IgD-negative memory B cell (primary cell): Measurements from ENCODE around the gene PCGF6. TPM values are rescaled to one million over a fixed set of nuclear protein-coding genes. Genes with fewer than 3 reads are reported as not detected.
"Not testable (repeated sequence)": the region's sequence is repeated elsewhere in the genome, so short reads cannot be mapped to it uniquely, and the experiment has no call there.

Experiments
- H3K27ac Mint-ChIP-seq, 3 donors: one replicate each; pipeline ENCODE4 v1.8.0; 2020 to 2022; ENCODE audit warnings: mild to moderate bottlenecking in 3 of 3, mixed read lengths in 3 of 3, moderate library complexity in 1 of 3
- H3K27me3 Mint-ChIP-seq: one replicate; pipeline ENCODE4 v1.8.0; 2021; ENCODE audit warnings: mixed read lengths
- H3K36me3 Mint-ChIP-seq: one replicate; pipeline ENCODE4 v1.8.0; 2020; ENCODE audit warnings: mild to moderate bottlenecking, mixed read lengths
- H3K4me1 Mint-ChIP-seq, 3 donors: one replicate each; pipeline ENCODE4 v1.8.0; 2020 to 2022; ENCODE audit warnings: mixed read lengths in 3 of 3, mild to moderate bottlenecking in 1 of 3
- H3K4me3 Mint-ChIP-seq, 4 donors: one replicate each; pipeline ENCODE4 v1.8.0; 2020 to 2022; ENCODE audit warnings: mild to moderate bottlenecking in 4 of 4, mixed read lengths in 4 of 4, moderate library complexity in 3 of 4
- H3K9me3 Mint-ChIP-seq, 3 donors: one replicate each; pipeline ENCODE4 v1.8.0; 2020 to 2021; ENCODE audit warnings: mixed read lengths in 3 of 3, mild to moderate bottlenecking in 1 of 3
- polyA plus RNA-seq: library from polyadenylated mRNA; unstranded; fragments of 300-500 nt; fragmentation: Illumina TruSeq; gene quantifications from one replicate; pipeline ENCODE4 v1.2.3, GENCODE V29; 2021

PCGF6 gene
- polyA plus RNA-seq, 1 donor from 2014 or later: 9.1 TPM

DNA sequence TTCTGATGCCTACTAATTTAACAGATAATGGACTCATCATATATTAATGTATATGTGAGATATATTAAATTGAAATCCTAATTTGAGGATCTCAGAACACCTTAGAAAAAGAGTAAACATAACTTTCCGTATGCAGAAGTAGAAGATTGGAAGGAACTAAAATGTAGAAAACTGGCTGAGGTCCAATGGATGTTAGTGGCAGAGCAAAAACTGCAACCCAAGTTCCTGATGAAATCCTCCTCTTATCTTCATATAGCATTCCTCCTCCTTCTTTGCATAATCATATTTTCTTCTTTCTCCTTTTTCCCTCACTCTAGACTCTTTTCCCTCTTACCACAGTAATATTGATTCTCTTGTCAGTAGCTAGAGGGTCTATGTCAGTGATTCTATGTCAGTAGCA is 68.0 kb downstream of the PCGF6 start:
- H3K27me3 Mint-ChIP-seq: peaks cover 46% of the 10 kb centered on the region
- H3K4me3 Mint-ChIP-seq: no peak overlapping the region
- peaks cover 0 to 6% (median 2%) of the 10 kb centered on the region in 3 donors for H3K9me3 Mint-ChIP-seq
- H3K4me1 Mint-ChIP-seq: peaks cover 0 to 3% (median 0%) of the 10 kb centered on the region in 3 donors
- H3K36me3 Mint-ChIP-seq: peaks cover 2% of the 10 kb centered on the region
- no peak overlapping the region for H3K27ac Mint-ChIP-seq

GRCh38 chr10:103281753-103282152 is 69.2 kb downstream of the PCGF6 start:
- peaks cover 2% of the 10 kb centered on the region for H3K36me3 Mint-ChIP-seq
- peaks cover 0 to 4% (median 2%) of the 10 kb centered on the region in 3 donors for H3K9me3 Mint-ChIP-seq
- no peak overlapping the region for H3K27ac Mint-ChIP-seq
- peaks cover 47% of the 10 kb centered on the region for H3K27me3 Mint-ChIP-seq
- no peak overlapping the region for H3K4me3 Mint-ChIP-seq
- H3K4me1 Mint-ChIP-seq: peaks cover 0 to 3% (median 2%) of the 10 kb centered on the region in 3 donors

- H3K27me3 Mint-ChIP-seq: peaks cover 57% of the 10 kb centered on the region
- H3K27ac Mint-ChIP-seq: no peak overlapping the region
- H3K36me3 Mint-ChIP-seq: peaks cover 2% of the 10 kb centered on the region
- H3K9me3 Mint-ChIP-seq: peaks cover 0 to 7% (median 2%) of the 10 kb centered on the region in 3 donors
- no peak overlapping the region for H3K4me3 Mint-ChIP-seq
- H3K4me1 Mint-ChIP-seq: peaks cover 0 to 4% (median 3%) of the 10 kb centered on the region in 3 donors
Observed at GRCh38 chr10:103280506-103280905, 70.4 kb downstream of the PCGF6 start.

GRCh38 chr10:103280031-103280430 is 70.9 kb downstream of the PCGF6 start:
- H3K27me3 Mint-ChIP-seq: peaks cover 59% of the 10 kb centered on the region
- peaks cover 2% of the 10 kb centered on the region for H3K36me3 Mint-ChIP-seq
- no peak overlapping the region for H3K27ac Mint-ChIP-seq
- H3K4me1 Mint-ChIP-seq: peaks cover 0 to 6% (median 3%) of the 10 kb centered on the region in 3 donors
- peaks cover 0 to 7% (median 2%) of the 10 kb centered on the region in 3 donors for H3K9me3 Mint-ChIP-seq
- no peak overlapping the region for H3K4me3 Mint-ChIP-seq

GRCh38 chr10:103278862-103279298 is 72.1 kb downstream of the PCGF6 start:
- Mint-ChIP-seq H3K36me3 (peaks cover 2% of the 10 kb centered on the region), H3K27ac (peak overlapping the region in 1 of 3 donors; percentile 50), H3K9me3 (peaks cover 0 to 5% (median 2%) of the 10 kb centered on the region in 3 donors), H3K4me1 (peaks cover 0 to 6% (median 3%) of the 10 kb centered on the region in 3 donors), H3K27me3 (peaks cover 56% of the 10 kb centered on the region), H3K4me3 (peak overlapping the region in 1 of 4 donors; percentile 54)

- Mint-ChIP-seq H3K27ac (no peak overlapping the region), H3K27me3 (peaks cover 56% of the 10 kb centered on the region), H3K4me3 (no peak overlapping the region), H3K36me3 (peaks cover 2% of the 10 kb centered on the region), H3K4me1 (peaks cover 0 to 6% (median 3%) of the 10 kb centered on the region in 3 donors), H3K9me3 (peaks cover 0 to 5% (median 2%) of the 10 kb centered on the region in 3 donors)
Observed at GRCh38 chr10:103278537-103278823, 72.5 kb downstream of the PCGF6 start.

DNA sequence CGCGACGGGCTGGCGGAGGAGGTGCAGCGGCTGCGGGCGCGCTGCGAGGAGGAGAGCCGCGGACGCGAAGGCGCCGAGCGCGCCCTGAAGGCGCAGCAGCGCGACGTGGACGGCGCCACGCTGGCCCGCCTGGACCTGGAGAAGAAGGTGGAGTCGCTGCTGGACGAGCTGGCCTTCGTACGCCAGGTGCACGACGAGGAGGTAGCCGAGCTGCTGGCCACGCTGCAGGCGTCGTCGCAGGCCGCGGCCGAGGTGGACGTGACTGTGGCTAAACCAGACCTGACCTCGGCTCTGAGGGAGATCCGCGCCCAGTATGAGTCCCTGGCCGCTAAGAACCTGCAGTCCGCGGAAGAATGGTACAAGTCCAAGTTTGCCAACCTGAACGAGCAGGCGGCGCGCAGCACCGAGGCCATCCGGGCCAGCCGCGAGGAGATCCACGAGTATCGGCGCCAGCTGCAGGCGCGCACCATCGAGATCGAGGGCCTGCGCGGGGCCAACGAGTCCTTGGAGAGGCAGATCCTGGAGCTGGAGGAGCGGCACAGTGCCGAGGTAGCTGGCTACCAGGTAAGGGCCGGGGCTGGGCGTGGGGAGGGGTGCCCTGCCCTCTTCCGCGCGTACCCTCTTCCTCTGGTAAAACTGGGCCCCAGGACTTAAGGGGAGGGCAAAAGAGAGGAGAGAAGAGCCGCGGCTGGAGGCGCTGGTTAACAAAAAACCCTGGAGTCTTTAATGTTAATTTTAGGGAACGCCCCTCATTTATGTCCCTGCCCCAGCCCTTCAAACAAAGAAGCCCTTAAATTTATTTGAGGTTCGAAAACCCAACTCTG is 73.0 kb downstream of the PCGF6 start:
- Mint-ChIP-seq H3K27me3 (peaks cover 55% of the 10 kb centered on the region), H3K4me1 (peaks cover 0 to 6% (median 3%) of the 10 kb centered on the region in 3 donors), H3K27ac (no peak overlapping the region), H3K36me3 (peaks cover 2% of the 10 kb centered on the region), H3K4me3 (no peak overlapping the region), H3K9me3 (peaks cover 0 to 5% (median 2%) of the 10 kb centered on the region in 3 donors)

GRCh38 chr10:103276896-103277712 is 73.8 kb downstream of the PCGF6 start, which contains the start of gene INA:
Gene INA, plus strand, starts transcription at chr10:103277138. Its CDS starts 74 bp downstream, at chr10:103277212.
- peaks cover 2% of the 10 kb centered on the region for H3K36me3 Mint-ChIP-seq
- H3K27ac Mint-ChIP-seq: peak within 1 kb of the TSS in 1 of 3 donors; percentile 71
- H3K27me3 Mint-ChIP-seq: peaks cover 55% of the 10 kb centered on the region
- H3K4me3 Mint-ChIP-seq: peak within 1 kb of the TSS in 3 of 4 donors; percentile 54 to 79 (median 68)
- peaks cover 0 to 6% (median 3%) of the 10 kb centered on the region in 3 donors for H3K4me1 Mint-ChIP-seq
- H3K9me3 Mint-ChIP-seq: peaks cover 0 to 5% (median 2%) of the 10 kb centered on the region in 3 donors

DNA sequence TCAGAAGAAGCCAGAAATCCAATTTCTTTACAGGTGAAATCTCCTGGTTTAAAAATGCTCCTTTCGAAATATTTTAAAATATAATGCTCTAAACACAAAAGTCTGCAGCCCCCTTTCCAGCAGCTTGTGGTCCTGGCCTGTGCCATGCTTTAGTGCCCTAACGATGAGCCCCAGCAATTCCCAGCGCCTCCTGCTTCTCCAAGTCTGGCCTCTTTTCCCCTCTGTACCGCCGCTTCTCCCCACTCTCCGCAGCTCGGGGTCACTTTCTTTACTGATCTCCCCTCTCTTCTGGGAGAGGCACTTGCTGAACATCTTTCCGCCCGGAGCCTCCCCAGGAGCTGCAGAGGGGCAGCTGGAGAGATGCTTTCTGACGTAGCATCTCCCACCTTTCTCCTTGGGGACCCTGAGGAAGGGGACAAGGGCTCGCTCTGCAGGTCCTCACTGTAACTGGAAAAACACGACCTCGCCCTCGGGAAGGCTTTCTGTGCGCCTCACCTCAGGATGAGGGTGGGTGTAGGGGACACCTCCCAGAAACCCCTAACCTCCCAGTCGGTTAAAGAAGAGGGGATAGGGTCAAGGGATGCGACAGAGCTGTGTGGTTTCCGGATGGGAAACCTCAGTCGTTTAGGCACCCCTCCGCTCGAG is 74.6 kb downstream of the PCGF6 start:
- Mint-ChIP-seq H3K36me3 (no peaks in the 10 kb centered on the region), H3K4me1 (peaks cover 0 to 6% (median 3%) of the 10 kb centered on the region in 3 donors), H3K27me3 (peaks cover 52% of the 10 kb centered on the region), H3K27ac (peak overlapping the region in 1 of 3 donors; percentile 71), H3K4me3 (peak overlapping the region in 3 of 4 donors; percentile 22 to 79 (median 54)), H3K9me3 (peaks cover 0 to 5% (median 2%) of the 10 kb centered on the region in 3 donors)

DNA sequence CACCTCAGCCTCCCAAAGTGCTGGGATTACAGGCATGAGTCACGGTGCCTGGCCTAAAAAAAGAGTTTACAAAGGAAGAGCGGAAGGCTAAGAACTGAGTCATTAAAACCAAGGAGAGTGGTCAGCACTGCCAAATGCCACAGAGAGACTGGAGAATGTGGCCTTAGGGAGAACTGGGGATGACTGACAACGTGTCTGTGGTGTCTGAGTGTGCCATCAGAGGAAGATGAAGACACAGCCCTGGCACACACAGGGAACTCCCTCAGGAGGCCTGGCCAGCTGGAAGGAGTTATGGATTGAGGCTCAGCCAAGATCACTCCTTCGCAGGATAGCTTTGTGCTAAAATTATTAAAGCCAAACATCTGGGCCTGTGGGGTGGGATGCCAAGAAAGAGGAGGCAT is 77.9 kb downstream of the PCGF6 start:
- peaks cover 0 to 6% (median 0%) of the 10 kb centered on the region in 3 donors for H3K4me1 Mint-ChIP-seq
- H3K9me3 Mint-ChIP-seq: peaks cover 0 to 2% (median 0%) of the 10 kb centered on the region in 3 donors
- no peaks in the 10 kb centered on the region for H3K36me3 Mint-ChIP-seq
- peaks cover 26% of the 10 kb centered on the region for H3K27me3 Mint-ChIP-seq
- H3K4me3 Mint-ChIP-seq: no peak overlapping the region
- H3K27ac Mint-ChIP-seq: no peak overlapping the region

DNA sequence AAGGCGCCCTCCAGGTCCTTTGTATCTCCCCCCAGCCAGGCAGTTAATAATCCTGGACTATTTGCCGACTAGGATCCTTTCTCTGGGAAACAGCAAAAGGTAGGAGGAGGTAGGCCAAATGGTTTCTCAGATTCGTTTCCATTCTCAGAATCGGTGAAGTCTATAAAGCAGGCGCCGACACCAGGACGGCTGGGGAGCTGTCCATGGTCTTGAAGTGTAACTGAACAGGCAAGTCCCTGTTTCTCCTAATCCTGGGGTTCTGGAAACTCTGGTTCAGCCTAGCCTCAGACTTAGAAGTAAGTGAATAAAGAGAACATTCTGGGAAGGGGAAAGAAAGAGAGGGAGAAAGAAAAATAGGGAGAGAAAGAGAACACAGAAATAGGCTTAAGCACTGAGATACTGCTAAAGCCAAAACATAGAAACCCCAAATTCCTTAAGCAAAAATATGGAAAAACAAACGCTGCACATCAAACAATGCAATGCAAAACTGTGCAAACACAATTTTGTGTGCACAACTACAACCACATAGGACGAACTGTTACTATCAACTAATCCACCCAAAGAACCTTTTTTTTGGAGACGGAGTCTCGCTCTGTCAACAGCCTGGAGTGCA is 85.1 kb downstream of the PCGF6 start:
- Mint-ChIP-seq H3K4me3 (no peak overlapping the region), H3K36me3 (peaks cover 3% of the 10 kb centered on the region), H3K4me1 (no peaks in the 10 kb centered on the region), H3K27ac (peak overlapping the region in 1 of 3 donors; percentile 13), H3K9me3 (peaks cover 2 to 6% (median 5%) of the 10 kb centered on the region in 3 donors), H3K27me3 (peaks cover 27% of the 10 kb centered on the region)

DNA sequence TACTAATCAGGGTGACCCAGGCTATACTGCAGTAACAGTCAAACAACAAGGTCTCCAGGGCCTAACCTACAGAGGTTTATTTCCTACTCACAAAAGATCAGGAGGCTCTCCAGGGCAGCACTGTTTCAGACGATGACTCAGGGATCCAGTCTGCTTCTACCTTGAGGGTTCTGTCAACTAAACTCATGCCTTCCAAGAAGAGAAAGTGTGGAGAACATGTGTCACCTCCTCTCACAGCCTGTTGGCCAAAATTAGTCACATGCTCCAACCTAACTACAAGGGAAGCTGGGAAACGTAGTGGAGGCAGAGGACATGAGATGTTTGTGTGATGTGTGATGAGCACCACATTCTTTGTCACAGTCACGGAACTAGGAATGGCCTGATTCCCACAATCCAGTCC is 88.7 kb downstream of the PCGF6 start:
- Mint-ChIP-seq H3K36me3 (peaks cover 3% of the 10 kb centered on the region), H3K27me3 (peaks cover 25% of the 10 kb centered on the region), H3K27ac (no peak overlapping the region), H3K4me1 (no peaks in the 10 kb centered on the region), H3K9me3 (peaks cover 2 to 14% (median 13%) of the 10 kb centered on the region in 3 donors), H3K4me3 (no peak overlapping the region)

- H3K27ac Mint-ChIP-seq: no peak overlapping the region
- peaks cover 3% of the 10 kb centered on the region for H3K36me3 Mint-ChIP-seq
- H3K4me1 Mint-ChIP-seq: no peaks in the 10 kb centered on the region
- H3K9me3 Mint-ChIP-seq: peaks cover 2 to 14% (median 9%) of the 10 kb centered on the region in 3 donors
- H3K27me3 Mint-ChIP-seq: peaks cover 14% of the 10 kb centered on the region
- H3K4me3 Mint-ChIP-seq: no peak overlapping the region
Observed at GRCh38 chr10:103259989-103260388, 91.0 kb downstream of the PCGF6 start.

- H3K27ac Mint-ChIP-seq, H3K4me3 Mint-ChIP-seq, H3K36me3 Mint-ChIP-seq, H3K4me1 Mint-ChIP-seq: not testable (repeated sequence)
- Mint-ChIP-seq H3K27me3 (peaks cover 14% of the 10 kb centered on the region), H3K9me3 (peaks cover 2 to 14% (median 9%) of the 10 kb centered on the region in 3 donors)
Observed at GRCh38 chr10:103258928-103259327, 92.0 kb downstream of the PCGF6 start.
